Activated CD4-positive, alpha-beta memory T cell treated with anti-CD3 and anti-CD28 coated beads, Interleukin-2, amount 10 ng/mL, durations not matched to agents 7 days and 5 days (primary cell): ENCODE results near the gene CLECL1. TPM values are rescaled to one million over a fixed set of nuclear protein-coding genes. Genes with fewer than 3 reads are reported as not detected.
"Not testable (repeated sequence)": the region's sequence is repeated elsewhere in the genome, so short reads cannot be mapped to it uniquely, and the experiment has no call there.

Experiments used
- CTCF ChIA-PET: fragments of 350-600 bp; sonication (Branson Sonifier 250); formaldehyde crosslinking; loops from one replicate; lab custom pipeline; 2021; ENCODE audit warnings: antibody characterized with exemption, inconsistent platforms; lab: Charles Lee
- POLR2A ChIA-PET: fragments of 350-600 bp; sonication (Branson Sonifier 250); formaldehyde crosslinking; loops from one replicate; lab custom pipeline; 2021; ENCODE audit warnings: antibody characterized with exemption; lab: Charles Lee
- DNase-seq: peaks from one replicate; pipeline ENCODE4 v3.0.0-alpha.2; 2020
- H3K27ac Mint-ChIP-seq: one replicate; pipeline ENCODE4 v1.8.0; 2021; ENCODE audit warnings: mild to moderate bottlenecking, mixed read lengths
- H3K27me3 Mint-ChIP-seq: one replicate; pipeline ENCODE4 v1.8.0; 2021; ENCODE audit warnings: mixed read lengths
- H3K36me3 Mint-ChIP-seq: one replicate; pipeline ENCODE4 v1.8.0; 2021; ENCODE audit warnings: low read depth, mixed read lengths
- H3K4me1 Mint-ChIP-seq: one replicate; pipeline ENCODE4 v1.8.0; 2021; ENCODE audit warnings: mixed read lengths
- H3K4me3 Mint-ChIP-seq: one replicate; pipeline ENCODE4 v1.8.0; 2021; ENCODE audit warnings: mild to moderate bottlenecking, mixed read lengths
- H3K9me3 Mint-ChIP-seq: one replicate; pipeline ENCODE4 v1.8.0; 2021; ENCODE audit warnings: mixed read lengths
- total RNA-seq, 2 experiments: library from RNA; stranded (reverse); gene quantifications; one replicate each; pipeline ENCODE4 v1.2.3, GENCODE V29; 2021

CLECL1 gene
- total RNA-seq, 2 experiments from 2014 or later = 13.5 to 15.4 TPM

GRCh38 chr12:9687228-9687627 is 45.7 kb downstream of the CLECL1 start:
- Mint-ChIP-seq H3K36me3 (peaks cover 96% of the 10 kb centered on the region), H3K9me3 (peaks cover 11% of the 10 kb centered on the region), H3K4me3 (no peak overlapping the region), H3K27ac (peak overlapping the region; percentile 10), H3K27me3 (no peaks in the 10 kb centered on the region), H3K4me1 (peaks cover 77% of the 10 kb centered on the region)
- ChIA-PET CTCF (interaction anchor here (0.9 to 2.1 kb wide), 8 partner anchors 12 to 219 kb away, joined by 3 to 12 read pairs (median 4); no protein-coding TSS in a partner anchor), POLR2A (interaction anchor here (0.8 to 6.5 kb wide), 11 partner anchors 12 to 71 kb away, joined by 3 to 65 read pairs (median 6); partner anchors contain the start of gene CLEC2D)
- no peak for DNase-seq

GRCh38 chr12:9685915-9686314 is 47.0 kb downstream of the CLECL1 start:
- DNase-seq = no peak
- no peaks in the 10 kb centered on the region for H3K27me3 Mint-ChIP-seq
- ChIA-PET POLR2A (interaction anchor here (1.0 to 6.5 kb wide), 6 partner anchors 10 to 35 kb away, joined by 3 to 65 read pairs (median 9); partner anchors contain the start of gene CLEC2D), CTCF (no interaction called here)
- H3K27ac Mint-ChIP-seq = peak overlapping the region; percentile 53
- H3K9me3 Mint-ChIP-seq = peaks cover 15% of the 10 kb centered on the region
- H3K4me3 Mint-ChIP-seq = no peak overlapping the region
- peaks cover 97% of the 10 kb centered on the region for H3K36me3 Mint-ChIP-seq
- H3K4me1 Mint-ChIP-seq = peaks cover 77% of the 10 kb centered on the region

- peaks cover 76% of the 10 kb centered on the region for H3K4me1 Mint-ChIP-seq
- peaks cover 97% of the 10 kb centered on the region for H3K36me3 Mint-ChIP-seq
- POLR2A ChIA-PET = interaction anchor here (1.2 to 6.5 kb wide), 6 partner anchors 10 to 35 kb away, joined by 3 to 65 read pairs (median 9); partner anchors contain the start of gene CLEC2D
- DNase-seq, CTCF ChIA-PET, H3K4me3 Mint-ChIP-seq, H3K27me3 Mint-ChIP-seq: not testable (repeated sequence)
- H3K9me3 Mint-ChIP-seq = peaks cover 20% of the 10 kb centered on the region
- H3K27ac Mint-ChIP-seq = peak overlapping the region; percentile 31
Observed at GRCh38 chr12:9685366-9685765, 47.5 kb downstream of the CLECL1 start.

GRCh38 chr12:9682949-9683348 is 49.9 kb downstream of the CLECL1 start:
- not testable (repeated sequence) for H3K27me3 Mint-ChIP-seq, DNase-seq
- Mint-ChIP-seq H3K9me3 (peaks cover 31% of the 10 kb centered on the region), H3K4me1 (peaks cover 81% of the 10 kb centered on the region), H3K27ac (peak overlapping the region; percentile 31), H3K36me3 (peaks cover 94% of the 10 kb centered on the region), H3K4me3 (peak overlapping the region; percentile 10)
- ChIA-PET POLR2A (interaction anchor here (0.6 to 6.5 kb wide), 7 partner anchors 7 to 47 kb away, joined by 3 to 65 read pairs (median 5); partner anchors contain the start of gene CLEC2D), CTCF (interaction anchor here (1.1 to 2.0 kb wide), 5 partner anchors 17 to 60 kb away, joined by 3 to 8 read pairs (median 5); no protein-coding TSS in a partner anchor)

- CTCF ChIA-PET = interaction anchor here (1.3 to 2.0 kb wide), 3 partner anchors 17 to 60 kb away, joined by 5 to 8 read pairs (median 5); no protein-coding TSS in a partner anchor
- peak overlapping the region; percentile 10 for H3K4me3 Mint-ChIP-seq
- H3K36me3 Mint-ChIP-seq = peaks cover 96% of the 10 kb centered on the region
Observed at GRCh38 chr12:9682508-9682907, 50.4 kb downstream of the CLECL1 start.

GRCh38 chr12:9674226-9674590 is 58.7 kb downstream of the CLECL1 start:
- peak overlapping the region; percentile 98 for H3K27ac Mint-ChIP-seq
- peaks cover under 1% of the 10 kb centered on the region for H3K9me3 Mint-ChIP-seq
- H3K4me3 Mint-ChIP-seq = peak overlapping the region; percentile 92
- DNase-seq = peak; percentile 72
- H3K27me3 Mint-ChIP-seq = no peaks in the 10 kb centered on the region
- peaks cover 42% of the 10 kb centered on the region for H3K4me1 Mint-ChIP-seq
- POLR2A ChIA-PET = interaction anchor here (0.9 to 7.4 kb wide), 20 partner anchors 8 to 343 kb away, joined by 3 to 349 read pairs (median 14); partner anchors contain the start of genes CD69, CLEC2B, CLECL1 and KLRB1
- CTCF ChIA-PET = interaction anchor here (0.6 to 1.9 kb wide), 6 partner anchors 24 to 206 kb away, joined by 3 to 5 read pairs (median 3); no protein-coding TSS in a partner anchor
- peaks cover 94% of the 10 kb centered on the region for H3K36me3 Mint-ChIP-seq

More at GRCh38 chr12:9682508-9682907, 50.4 kb downstream of the CLECL1 start:
- not testable (repeated sequence) for H3K27me3 Mint-ChIP-seq, DNase-seq, H3K27ac Mint-ChIP-seq
- POLR2A ChIA-PET = interaction anchor here (0.6 to 7.2 kb wide), 11 partner anchors 7 to 35 kb away, joined by 3 to 107 read pairs (median 5); partner anchors contain the start of gene CLEC2D
- H3K4me1 Mint-ChIP-seq = peaks cover 83% of the 10 kb centered on the region
- peaks cover 31% of the 10 kb centered on the region for H3K9me3 Mint-ChIP-seq

- ChIA-PET POLR2A (interaction anchor here (0.9 to 7.4 kb wide), 22 partner anchors 8 to 342 kb away, joined by 3 to 349 read pairs (median 12); partner anchors contain the start of genes CD69, CLEC2B, CLECL1 and KLRB1), CTCF (interaction anchor here (0.6 to 1.9 kb wide), 9 partner anchors 13 to 205 kb away, joined by 3 to 5 read pairs (median 3); no protein-coding TSS in a partner anchor)
- peaks cover 41% of the 10 kb centered on the region for H3K4me1 Mint-ChIP-seq
- no peaks in the 10 kb centered on the region for H3K27me3 Mint-ChIP-seq
- H3K9me3 Mint-ChIP-seq = no peaks in the 10 kb centered on the region
- peaks cover 91% of the 10 kb centered on the region for H3K36me3 Mint-ChIP-seq
- peak overlapping the region; percentile 92 for H3K4me3 Mint-ChIP-seq
- peak overlapping the region; percentile 98 for H3K27ac Mint-ChIP-seq
- peak; percentile 75 for DNase-seq
Observed at GRCh38 chr12:9673404-9674225, 59.3 kb downstream of the CLECL1 start.

Other genes with a start within 250 kb of the CLECL1 start
- gene KLRB1, start 125.2 kb downstream of the CLECL1 start, total RNA-seq = 10 to 100 TPM; 17.4 to 19.4 TPM
- gene CLEC2D, start 63.4 kb downstream of the CLECL1 start, total RNA-seq = 100 to 1,000 TPM; 446 to 449 TPM
- gene CD69, start 27.8 kb upstream of the CLECL1 start, total RNA-seq = 100 to 1,000 TPM; 196 to 197 TPM
- gene KLRF1, start 94.4 kb upstream of the CLECL1 start, total RNA-seq = under 1 TPM; 0.38 to 0.48 TPM
- 10 to 100 TPM; 79.6 to 79.7 TPM for gene CLEC2B, start 136.3 kb upstream of the CLECL1 start, total RNA-seq
- gene KLRF2, start 148.4 kb upstream of the CLECL1 start, total RNA-seq = not detected
- not detected for gene CLEC2A, start 199.3 kb upstream of the CLECL1 start, total RNA-seq
- under 1 TPM; 0.60 to 0.65 TPM for gene CLEC12A, start 238.3 kb upstream of the CLECL1 start, total RNA-seq